ENCODE data around the gene PRSS57.
"Not testable (repeated sequence)": the region's sequence is repeated elsewhere in the genome, so short reads cannot be mapped to it uniquely, and the experiment has no call there.

Gene PRSS57

DNA sequence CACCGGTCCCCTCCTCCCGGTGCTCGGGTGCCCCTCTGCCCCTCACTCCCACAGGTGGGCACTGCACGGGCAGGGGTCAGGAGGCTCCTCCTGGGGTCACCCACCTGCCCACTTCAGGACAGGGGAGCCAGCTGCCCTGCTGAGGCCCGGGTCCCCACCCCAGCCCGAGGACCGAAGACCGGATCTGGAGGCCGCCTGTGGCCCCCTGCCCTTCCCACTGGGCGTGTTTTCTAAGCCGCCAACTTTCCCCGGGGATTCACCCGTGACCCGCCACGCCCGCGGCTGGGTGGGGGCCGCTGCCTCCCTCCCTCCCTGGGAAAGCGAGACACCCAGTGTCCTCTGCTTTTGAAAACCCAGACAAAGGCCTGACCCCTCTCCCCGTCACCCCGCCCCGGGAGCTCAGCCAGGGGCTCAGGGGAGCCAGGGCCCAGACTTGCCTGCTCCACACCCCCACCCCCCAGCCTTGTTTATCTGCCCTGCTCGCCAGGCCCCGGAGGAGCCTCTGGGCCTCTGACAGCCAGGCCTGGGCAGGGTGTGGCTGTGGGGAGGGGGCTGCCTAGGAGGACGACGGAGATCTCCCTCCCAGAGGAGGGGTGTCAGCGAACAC lies 14.8 kb upstream of the PRSS57 start:
- H3K9me3 Mint-ChIP-seq = no peaks in the 10 kb centered on the region
- no peak for ATAC-seq
- no peak overlapping the region for H3K4me3 Mint-ChIP-seq
- peaks cover 58% of the 10 kb centered on the region for H3K27me3 Mint-ChIP-seq
- no peaks in the 10 kb centered on the region for H3K36me3 Mint-ChIP-seq
- no peak overlapping the region for H3K27ac Mint-ChIP-seq
- no peaks in the 10 kb centered on the region for H3K4me1 Mint-ChIP-seq

DNA sequence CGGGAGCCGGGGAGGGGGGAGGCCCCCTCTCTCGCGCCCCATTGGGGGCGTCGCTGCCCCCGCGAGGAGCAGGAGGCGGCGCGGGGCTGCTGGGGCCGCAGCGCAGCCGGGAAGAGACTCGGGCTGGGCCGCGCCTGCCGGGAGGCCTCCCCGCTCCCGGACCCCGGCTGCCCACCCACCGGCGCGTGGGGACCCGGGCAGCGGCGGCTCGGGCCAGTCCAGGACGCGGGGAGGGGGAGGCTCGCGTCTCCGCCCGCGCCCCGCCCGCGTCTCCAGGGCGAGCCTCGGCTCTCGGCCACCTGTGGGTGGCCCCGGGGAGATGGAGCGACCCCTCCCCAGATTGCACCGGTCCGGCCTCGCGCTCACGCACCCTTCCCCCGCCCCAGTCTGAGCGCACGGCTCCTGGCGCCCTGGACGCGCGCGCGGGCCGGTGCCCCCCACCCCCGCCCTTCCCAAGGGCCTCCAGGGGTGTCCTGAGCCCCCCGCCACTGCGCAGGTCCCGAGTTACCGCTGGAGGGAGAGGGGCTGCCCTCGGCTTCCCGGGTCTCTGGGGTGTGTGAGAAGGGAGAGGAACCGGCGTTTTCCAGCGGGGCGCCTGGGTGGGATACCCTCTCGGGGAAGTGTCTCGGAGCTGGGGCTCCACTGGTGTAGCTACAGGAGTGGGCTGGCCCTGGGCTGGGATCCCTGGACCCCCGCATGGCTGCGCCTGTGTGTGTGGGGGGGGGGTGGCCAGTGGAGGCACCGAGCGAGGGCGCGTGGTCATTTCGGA lies 14.1 kb upstream of the PRSS57 start:
- Mint-ChIP-seq H3K9me3 (no peaks in the 10 kb centered on the region), H3K36me3 (no peaks in the 10 kb centered on the region), H3K27ac (no peak overlapping the region), H3K4me3 (no peak overlapping the region), H3K27me3 (peaks cover 57% of the 10 kb centered on the region), H3K4me1 (no peaks in the 10 kb centered on the region)
- peak; percentile 9 for ATAC-seq

DNA sequence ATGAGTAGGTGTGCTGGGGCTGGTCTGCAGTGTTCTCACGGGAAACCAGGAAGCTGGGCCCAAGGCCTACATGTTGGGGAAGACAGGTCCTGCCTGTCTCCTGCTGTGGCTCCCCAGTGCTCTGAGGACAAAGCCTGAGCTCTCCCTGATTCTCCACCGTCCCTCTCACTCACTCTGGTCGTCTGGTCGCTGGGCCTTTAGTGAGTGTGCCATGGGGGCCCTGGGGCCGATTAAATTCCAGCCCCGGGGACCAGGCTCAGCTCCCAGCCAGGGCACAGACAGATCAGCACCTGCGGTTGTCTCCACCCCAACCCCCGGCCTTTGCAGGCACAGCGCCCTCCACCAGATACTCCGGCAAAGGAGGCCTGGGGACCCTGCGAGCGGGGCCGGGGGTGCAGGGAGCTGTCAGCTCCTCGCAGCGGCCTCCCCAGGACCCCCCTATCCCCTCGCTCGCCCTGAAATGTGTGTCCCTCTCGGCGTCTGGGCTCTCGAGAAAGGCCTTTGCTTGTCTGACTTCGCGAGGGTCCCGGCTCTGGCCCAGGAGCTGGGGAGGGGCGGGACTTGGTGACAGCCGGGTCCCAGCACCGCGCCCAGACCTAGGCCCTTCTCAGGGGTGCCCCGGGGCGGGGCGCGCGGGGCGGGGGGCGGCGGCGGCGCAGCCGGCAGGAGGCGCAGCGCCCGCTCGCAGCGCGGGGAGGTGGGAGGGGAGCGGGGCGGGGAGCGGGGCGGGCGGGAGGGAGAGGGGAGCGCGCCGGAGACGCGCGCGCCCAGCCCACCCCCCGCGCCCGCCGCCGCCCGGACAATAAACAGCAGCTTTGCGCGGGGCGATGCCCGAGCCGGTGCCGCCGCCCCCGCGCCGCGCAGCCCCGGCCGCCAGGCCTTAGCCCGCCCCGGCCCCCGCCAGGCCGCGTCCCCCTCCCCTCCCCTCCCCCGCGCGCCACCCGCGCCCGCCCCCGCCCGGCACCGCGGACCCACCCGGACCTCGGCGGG lies 13.2 kb upstream of the PRSS57 start, which contains the start of gene PALM:
PALM (plus strand) TSS at position 782 of the 990 bp plus-strand sequence. CDS start 212 bp downstream, outside the sequence.
- no peak for ATAC-seq
- Mint-ChIP-seq H3K27ac (no peak within 1 kb of the TSS), H3K36me3 (peaks cover under 1% of the 10 kb centered on the region), H3K4me3 (no peak within 1 kb of the TSS), H3K27me3 (peaks cover 58% of the 10 kb centered on the region), H3K9me3 (no peaks in the 10 kb centered on the region), H3K4me1 (peaks cover 4% of the 10 kb centered on the region)

DNA sequence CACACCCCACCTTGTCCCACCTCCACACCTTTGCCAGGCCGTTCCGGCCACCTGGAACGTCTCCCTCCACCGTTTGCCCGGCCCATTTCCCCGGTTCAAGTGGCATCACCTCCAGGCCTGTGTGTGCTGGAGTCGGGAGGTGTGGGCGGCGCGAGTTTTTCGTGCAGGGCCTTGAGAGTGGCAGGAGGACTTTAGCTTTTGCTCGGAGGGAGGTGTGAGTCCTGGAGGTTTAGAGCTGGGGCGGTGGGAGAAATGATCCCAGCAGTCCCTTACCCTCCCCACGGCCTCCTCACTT lies 9.1 kb upstream of the PRSS57 start:
- ATAC-seq = no peak
- H3K27me3 Mint-ChIP-seq = peaks cover 62% of the 10 kb centered on the region

DNA sequence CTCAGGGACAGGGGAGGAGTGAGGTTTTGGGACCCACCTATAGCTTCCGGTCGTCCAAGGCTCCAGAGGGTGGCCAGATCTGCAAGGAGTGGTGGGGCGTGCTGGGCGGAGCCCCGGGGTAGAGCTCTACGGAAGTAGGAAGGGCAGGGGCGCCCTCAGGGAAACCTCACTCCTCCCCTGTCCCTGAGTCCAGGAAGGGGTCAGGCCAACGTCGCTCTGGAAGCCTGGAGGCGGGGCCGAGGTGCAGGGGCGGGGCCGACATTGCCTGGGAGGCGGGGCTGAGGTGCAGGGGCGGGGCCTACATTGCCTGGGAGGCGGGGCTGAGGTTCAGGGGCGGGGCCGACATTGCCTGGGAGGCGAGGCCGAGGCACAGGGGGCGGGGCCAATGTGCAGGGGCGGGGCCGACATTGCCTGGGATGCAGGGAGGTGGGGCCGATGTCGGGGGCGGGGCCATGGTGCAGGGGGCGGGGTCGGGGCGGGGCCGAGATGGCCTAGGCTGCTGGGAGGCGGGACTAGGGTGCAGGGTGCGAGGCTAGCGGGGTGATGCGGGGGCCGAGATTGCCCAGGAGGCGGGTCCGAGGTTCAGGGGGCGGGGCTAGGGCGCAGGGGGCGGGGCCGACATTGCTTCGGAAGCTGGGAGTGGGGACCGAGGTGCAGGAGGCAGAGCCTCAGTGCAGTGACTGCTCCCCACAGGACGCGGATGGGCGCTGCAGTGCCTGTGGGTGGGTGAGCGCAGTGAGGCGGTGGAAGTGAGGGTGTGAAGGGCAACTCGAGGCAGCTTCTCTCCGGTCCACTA lies 8.6 kb upstream of the PRSS57 start:
- H3K27ac Mint-ChIP-seq = no peak overlapping the region
- peaks cover 4% of the 10 kb centered on the region for H3K9me3 Mint-ChIP-seq
- H3K4me1 Mint-ChIP-seq = peaks cover 9% of the 10 kb centered on the region
- H3K36me3 Mint-ChIP-seq = peaks cover 6% of the 10 kb centered on the region
- peak; percentile 59 for ATAC-seq
- peaks cover 68% of the 10 kb centered on the region for H3K27me3 Mint-ChIP-seq
- no peak overlapping the region for H3K4me3 Mint-ChIP-seq

More for the DNA sequence above, 9.1 kb upstream of the PRSS57 start:
- Mint-ChIP-seq H3K27ac (no peak overlapping the region), H3K4me3 (no peak overlapping the region), H3K36me3 (peaks cover 6% of the 10 kb centered on the region), H3K9me3 (peaks cover 4% of the 10 kb centered on the region), H3K4me1 (peaks cover 9% of the 10 kb centered on the region)

DNA sequence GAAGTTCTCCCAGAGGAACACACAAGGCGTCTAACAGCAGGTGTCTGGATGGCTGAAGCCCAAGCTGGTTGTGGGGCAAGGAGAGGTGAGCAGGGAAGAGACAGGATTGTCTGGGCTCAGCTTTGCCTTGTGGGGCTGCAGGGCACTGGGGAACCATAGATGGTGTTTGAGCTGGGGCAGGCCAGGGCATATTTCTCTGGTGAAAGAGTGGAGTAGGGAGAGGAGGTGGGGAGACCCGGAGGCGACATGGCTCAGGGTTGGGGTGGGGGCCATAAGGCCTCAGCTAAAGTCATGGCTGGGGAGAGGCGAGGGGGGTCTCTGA lies 8.0 kb upstream of the PRSS57 start:
- ATAC-seq = no peak
- H3K36me3 Mint-ChIP-seq = peaks cover 6% of the 10 kb centered on the region
- H3K4me1 Mint-ChIP-seq = peaks cover 9% of the 10 kb centered on the region
- no peak overlapping the region for H3K27ac Mint-ChIP-seq
- peaks cover 4% of the 10 kb centered on the region for H3K9me3 Mint-ChIP-seq
- H3K4me3 Mint-ChIP-seq = peak overlapping the region; percentile 35
- H3K27me3 Mint-ChIP-seq = peaks cover 72% of the 10 kb centered on the region

DNA sequence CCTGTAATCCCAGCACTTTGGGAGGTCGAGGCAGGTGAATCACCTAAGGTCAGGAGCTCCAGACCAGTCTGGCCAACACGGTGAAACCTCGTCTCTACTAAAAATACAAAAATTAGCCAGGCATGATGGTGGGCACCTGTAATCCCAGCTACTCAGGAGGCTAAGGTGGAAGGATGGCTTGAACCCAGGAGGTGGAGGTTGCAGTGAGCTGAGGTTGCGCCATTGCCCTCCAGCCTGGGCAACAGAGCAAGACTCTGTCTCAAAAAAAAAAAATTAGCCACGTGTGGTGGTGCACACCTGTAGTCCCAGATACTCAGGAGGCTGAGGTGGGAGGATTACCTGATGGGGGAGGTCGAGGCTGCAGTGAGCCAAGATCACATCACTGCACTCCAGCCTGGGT lies 7.6 kb upstream of the PRSS57 start:
- H3K4me1 Mint-ChIP-seq, H3K27ac Mint-ChIP-seq, H3K9me3 Mint-ChIP-seq, H3K36me3 Mint-ChIP-seq, ATAC-seq: not testable (repeated sequence)
- Mint-ChIP-seq H3K27me3 (peaks cover 72% of the 10 kb centered on the region), H3K4me3 (peak overlapping the region; percentile 5)

DNA sequence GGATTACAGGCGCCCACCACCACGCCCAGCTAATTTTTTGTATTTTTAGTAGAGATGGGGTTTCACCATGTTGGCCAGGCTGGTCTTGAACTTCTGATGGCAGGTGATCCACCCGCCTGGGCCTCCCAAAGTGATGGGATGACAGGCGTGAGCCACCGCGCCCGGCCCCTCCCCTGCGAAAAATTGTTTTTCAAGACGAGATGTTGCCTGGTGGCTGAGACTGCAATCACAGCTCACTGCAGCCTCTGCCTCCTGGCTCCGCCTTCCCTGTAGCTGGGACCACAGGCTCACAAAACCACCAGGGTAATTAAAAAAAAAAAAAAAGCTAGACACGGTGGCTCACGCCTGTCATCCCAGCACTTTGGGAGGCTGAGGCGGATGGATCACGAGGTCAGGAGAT lies 4.6 kb upstream of the PRSS57 start:
- not testable (repeated sequence) for H3K4me3 Mint-ChIP-seq, H3K9me3 Mint-ChIP-seq, H3K4me1 Mint-ChIP-seq, H3K36me3 Mint-ChIP-seq, ATAC-seq, H3K27ac Mint-ChIP-seq
- H3K27me3 Mint-ChIP-seq = peaks cover 79% of the 10 kb centered on the region

DNA sequence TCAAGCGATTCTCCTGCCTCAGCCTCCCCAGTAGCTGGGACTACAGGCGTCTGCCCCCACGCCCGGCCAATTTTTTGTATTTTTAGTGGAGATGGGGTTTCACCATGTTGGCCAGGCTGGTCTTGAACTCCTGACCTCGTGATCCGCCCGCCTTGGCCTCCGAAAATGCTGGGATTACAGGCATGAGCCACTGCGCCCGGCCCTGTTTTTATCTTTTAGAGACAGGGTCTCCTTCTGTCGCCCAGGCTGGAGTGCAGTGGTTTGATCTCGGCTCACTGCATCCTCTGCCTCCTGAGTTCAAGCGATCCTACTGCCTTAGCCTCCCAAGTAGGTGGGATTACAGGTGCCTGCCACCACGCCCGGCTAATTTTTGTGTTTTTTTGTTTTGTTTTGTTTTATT lies 3.3 kb upstream of the PRSS57 start:
- not testable (repeated sequence) for H3K4me3 Mint-ChIP-seq, ATAC-seq, H3K9me3 Mint-ChIP-seq, H3K36me3 Mint-ChIP-seq, H3K4me1 Mint-ChIP-seq, H3K27ac Mint-ChIP-seq
- peaks cover 79% of the 10 kb centered on the region for H3K27me3 Mint-ChIP-seq

DNA sequence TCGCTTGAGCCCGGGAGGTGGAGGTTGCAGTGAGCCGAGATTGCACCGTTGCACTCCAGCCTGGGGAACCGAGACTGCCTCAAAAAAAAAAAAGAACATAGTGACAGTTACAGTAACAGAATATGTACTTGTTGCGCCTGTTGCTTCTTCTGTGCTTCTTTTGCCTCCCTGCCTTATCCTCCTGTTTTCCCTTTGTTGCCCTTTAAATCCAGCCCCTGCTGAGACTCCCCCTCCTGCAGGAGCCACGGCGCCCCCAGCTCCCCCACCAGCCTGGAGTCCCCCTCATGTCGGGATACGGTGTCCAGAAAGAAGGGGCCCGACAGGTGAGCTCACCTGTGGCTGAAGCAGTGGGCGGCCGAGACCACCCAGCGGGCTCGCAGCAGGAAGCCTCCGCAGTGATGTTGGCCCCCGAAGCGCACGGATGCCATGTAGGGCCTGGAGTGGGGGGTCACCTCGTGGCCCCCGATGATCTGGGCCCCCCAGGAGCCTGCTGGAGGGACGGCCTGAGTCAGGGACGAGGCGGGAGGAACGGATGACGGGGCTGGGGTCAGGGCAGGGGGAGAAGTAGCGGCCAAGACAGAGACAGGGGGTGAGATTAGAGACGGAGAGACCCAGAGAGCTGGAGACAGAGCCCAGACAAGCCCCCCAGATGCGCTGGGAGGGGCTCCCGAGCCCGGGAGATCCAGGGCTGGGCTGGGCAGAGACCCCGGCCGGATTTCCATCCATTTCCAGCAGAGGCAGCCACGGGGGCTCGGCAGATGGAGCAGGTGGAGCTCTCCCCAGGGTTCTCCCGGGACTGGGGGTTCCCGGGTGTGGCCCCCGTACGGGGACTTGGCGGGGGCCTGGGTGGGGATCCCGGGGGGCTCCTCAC lies 536 bp downstream of the PRSS57 start:
- Mint-ChIP-seq H3K9me3 (no peaks in the 10 kb centered on the region), H3K4me1 (no peaks in the 10 kb centered on the region), H3K4me3 (no peak overlapping the region), H3K27me3 (peaks cover 49% of the 10 kb centered on the region), H3K36me3 (no peaks in the 10 kb centered on the region), H3K27ac (no peak overlapping the region)
- no peak for ATAC-seq

DNA sequence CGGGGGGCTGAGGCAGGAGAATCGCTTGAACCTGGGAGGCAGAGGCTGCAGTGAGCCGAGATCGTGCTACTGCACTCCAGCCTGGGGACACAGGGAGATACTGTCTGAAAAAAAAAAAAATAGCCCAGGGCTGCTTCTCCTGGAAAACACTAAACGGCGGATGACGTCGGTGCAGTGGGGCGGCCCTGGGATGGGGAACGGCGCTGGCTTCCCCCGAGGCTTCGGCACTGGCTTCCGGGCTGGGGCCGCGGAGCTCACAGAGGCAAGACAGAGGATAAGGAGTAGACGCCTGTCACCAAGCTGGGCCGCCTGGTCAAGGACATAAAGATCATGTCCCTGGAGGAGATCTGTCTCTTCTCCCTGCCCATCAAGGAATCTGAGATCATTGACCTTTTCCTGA lies 5.0 kb downstream of the PRSS57 start:
- no peaks in the 10 kb centered on the region for H3K9me3 Mint-ChIP-seq
- peaks cover 36% of the 10 kb centered on the region for H3K27me3 Mint-ChIP-seq
- no peak overlapping the region for H3K4me3 Mint-ChIP-seq
- H3K36me3 Mint-ChIP-seq = no peaks in the 10 kb centered on the region
- no peak overlapping the region for H3K27ac Mint-ChIP-seq
- ATAC-seq = no peak
- H3K4me1 Mint-ChIP-seq = no peaks in the 10 kb centered on the region

DNA sequence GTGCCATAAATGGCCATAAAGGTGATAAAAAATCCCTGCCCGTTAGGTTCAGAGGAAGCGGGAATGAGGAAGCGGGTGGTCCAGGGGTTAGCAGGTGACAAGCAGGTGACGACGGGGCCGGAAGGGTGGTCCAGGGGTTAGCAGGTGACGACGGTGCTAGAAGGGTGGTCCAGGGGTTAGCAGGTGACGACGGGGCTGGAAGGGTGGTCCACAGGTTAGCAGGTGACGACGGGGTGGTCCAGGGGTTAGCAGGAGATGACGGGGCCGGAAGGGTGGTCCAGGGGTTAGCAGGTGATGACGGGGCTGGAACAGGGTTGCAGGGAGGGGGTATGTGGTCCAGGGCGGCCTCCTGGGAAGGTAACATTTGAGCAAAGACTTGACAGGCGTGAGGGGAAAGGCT lies 6.3 kb downstream of the PRSS57 start:
- no peak for ATAC-seq
- Mint-ChIP-seq H3K9me3 (no peaks in the 10 kb centered on the region), H3K27ac (no peak overlapping the region), H3K36me3 (no peaks in the 10 kb centered on the region), H3K4me3 (no peak overlapping the region), H3K4me1 (no peaks in the 10 kb centered on the region), H3K27me3 (peaks cover 27% of the 10 kb centered on the region)

DNA sequence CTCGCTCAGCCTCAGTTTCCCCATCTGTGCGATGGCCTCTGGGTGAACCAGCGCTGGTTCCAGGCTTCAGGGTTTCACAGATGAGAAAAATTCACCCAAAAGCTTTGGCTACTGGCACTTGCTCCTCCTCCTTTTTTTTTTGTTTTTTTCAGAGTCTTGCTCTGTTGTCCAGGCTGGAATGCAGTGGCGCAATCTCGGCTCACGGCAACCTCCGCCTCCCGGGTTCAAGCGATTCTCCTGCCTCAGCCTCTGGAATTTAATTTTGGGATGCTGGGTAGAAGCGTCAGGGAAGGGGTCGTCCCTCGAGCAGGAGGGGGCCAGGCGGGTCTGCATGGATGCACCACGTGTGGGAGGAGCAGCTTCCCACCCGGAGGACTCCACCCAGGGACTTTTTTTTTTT lies 7.0 kb downstream of the PRSS57 start:
- no peaks in the 10 kb centered on the region for H3K9me3 Mint-ChIP-seq
- H3K27ac Mint-ChIP-seq = no peak overlapping the region
- H3K36me3 Mint-ChIP-seq = no peaks in the 10 kb centered on the region
- H3K27me3 Mint-ChIP-seq = peaks cover 27% of the 10 kb centered on the region
- no peaks in the 10 kb centered on the region for H3K4me1 Mint-ChIP-seq
- ATAC-seq = no peak
- H3K4me3 Mint-ChIP-seq = no peak overlapping the region

DNA sequence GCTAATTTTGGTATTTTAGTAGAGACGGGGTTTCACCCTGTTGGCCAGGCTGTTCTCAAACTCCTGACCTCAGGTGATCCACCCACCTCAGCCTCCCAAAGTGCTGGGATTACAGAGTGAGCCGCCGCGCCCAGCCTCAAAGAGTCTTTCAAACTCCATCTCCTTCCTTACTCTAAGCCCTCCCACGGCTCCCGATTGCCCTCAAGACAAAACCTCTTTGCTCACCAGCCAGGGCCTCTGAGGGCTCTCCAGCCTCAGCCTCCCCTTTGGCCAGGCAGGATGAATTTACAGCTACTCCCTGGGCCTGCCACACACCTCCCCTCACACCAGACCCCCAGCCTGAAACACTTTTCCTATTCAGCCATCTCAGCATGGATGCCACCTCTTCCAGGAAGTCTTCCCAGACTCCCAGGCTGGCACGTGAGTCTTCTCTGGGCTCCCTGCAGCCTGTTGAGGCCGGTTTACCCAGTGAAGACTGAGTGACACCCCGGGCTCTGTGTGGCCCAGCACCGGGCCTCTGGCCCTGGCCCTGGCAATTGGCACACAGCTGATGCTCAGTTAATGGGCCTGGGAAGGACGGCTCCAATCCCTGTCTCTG lies 7.6 kb downstream of the PRSS57 start:
- Mint-ChIP-seq H3K36me3 (no peaks in the 10 kb centered on the region), H3K27ac (no peak overlapping the region), H3K9me3 (no peaks in the 10 kb centered on the region), H3K27me3 (peaks cover 27% of the 10 kb centered on the region), H3K4me3 (no peak overlapping the region), H3K4me1 (no peaks in the 10 kb centered on the region)
- ATAC-seq = no peak

All from stimulated activated memory B cell treated with anti-CD40 and anti-IgM and Interleukin-4, amounts not matched to agents 10 μg/mL and 1 μg/mL and 100 μg/mL, for 72 hours (primary cell).